T-helper 2 cell (primary cell): Measurements from ENCODE around the gene ATF4.
A peak's percentile ranks its signal among the peaks of the same experiment; 100 is the strongest.

Experiments used
- DNase-seq, 5 experiments: peaks; one replicate each; pipeline versions ENCODE4 v3.0.0 to v3.0.0-alpha.2; 2012 to 2022

The ATF4 gene

DNA sequence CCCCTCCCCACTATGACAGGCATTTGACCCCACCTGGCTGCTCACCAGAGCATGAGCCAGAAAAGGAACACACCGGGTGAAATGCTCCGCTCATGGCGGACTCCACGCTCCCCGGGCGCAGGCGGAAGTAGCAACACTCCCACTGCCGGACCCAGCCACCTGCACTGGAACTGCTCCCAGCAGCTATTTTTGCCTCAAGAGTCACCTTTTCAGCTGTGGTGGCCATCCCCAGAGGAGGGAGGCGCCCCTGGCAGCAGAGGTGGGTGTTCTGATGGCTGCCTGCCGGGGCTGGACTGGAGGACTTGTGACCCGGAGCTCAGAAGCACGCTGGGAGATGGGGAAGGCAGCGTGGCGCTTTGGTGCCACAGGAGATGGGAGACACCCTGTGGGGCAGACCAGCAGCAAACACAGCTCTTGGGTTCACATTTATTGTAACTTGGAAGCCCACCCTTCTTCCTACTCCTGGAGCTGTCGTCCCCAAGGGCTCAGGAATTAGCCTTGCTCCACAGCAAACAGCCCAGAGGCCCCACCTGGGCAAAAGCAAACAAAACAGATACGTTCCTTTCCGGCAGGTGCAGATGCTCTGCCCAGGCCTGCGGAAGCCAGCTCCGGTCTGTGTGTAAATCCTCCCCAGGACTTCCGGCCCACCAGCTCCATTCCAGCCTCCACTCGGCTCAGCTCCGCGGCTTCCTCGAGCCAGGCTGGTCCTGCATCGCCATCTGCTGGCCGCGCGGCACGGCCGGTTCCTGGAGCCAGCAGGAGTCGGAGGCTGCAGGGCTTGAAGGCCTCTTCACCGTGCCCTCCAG, 8.5 kb downstream of the ATF4 start:
- DNase-seq = peak; percentile 80 to 96 (median 87)

- no peak for DNase-seq
Measured at GRCh38 chr22:39529487-39529851, 9.1 kb downstream of the ATF4 start.

DNA sequence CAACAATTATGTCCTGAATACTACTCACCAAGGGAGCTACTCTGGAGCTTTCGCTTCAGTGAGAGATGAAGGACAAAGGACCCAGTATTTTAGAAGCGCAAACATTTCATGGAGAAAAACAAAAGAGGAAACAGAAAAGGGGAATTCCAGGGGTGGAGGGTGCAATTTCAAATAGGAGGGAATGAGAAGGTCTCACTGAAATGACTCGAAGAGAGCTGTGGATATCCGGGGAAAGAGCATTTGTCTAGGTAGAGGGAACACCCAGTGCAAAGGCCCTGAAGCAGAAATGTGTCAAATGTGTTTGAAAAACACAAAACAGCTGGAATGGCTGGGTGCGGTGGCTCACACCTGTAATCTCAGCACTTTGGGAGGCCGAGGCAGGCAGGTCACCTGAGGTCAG, 9.8 kb downstream of the ATF4 start:
- no peak for DNase-seq

DNA sequence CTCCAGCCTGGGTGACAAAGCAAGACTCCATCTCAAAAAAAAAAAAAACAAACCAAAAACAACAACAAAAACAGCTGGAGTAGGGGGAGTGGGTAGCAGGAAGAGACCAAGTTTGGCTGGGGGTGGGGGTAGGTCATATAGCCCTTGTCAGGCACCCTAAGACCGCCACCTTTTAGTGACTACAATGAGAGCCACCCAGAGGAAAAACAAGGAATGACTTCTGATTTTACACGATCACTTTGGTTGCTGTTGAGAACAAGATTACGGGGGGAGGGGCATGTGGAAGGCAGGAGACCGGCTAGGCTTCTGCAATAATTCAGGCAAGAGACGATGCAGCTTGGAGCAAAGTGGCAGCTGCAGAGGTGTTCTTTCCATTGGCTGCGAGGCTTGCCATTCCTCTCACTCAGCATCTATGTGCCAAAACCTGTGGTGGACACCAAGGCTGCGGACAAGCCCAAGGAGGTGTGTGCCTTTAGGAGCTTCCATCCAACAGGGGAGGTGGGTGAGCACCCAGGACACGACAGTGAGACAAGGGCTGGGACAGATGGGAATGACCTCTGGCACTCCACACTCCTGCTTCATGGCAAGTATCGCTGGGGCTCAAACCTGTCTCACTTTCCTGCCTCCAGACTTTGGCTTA, 10.4 kb downstream of the ATF4 start:
- peak in 1 of 5 experiments; percentile 68 for DNase-seq

DNA sequence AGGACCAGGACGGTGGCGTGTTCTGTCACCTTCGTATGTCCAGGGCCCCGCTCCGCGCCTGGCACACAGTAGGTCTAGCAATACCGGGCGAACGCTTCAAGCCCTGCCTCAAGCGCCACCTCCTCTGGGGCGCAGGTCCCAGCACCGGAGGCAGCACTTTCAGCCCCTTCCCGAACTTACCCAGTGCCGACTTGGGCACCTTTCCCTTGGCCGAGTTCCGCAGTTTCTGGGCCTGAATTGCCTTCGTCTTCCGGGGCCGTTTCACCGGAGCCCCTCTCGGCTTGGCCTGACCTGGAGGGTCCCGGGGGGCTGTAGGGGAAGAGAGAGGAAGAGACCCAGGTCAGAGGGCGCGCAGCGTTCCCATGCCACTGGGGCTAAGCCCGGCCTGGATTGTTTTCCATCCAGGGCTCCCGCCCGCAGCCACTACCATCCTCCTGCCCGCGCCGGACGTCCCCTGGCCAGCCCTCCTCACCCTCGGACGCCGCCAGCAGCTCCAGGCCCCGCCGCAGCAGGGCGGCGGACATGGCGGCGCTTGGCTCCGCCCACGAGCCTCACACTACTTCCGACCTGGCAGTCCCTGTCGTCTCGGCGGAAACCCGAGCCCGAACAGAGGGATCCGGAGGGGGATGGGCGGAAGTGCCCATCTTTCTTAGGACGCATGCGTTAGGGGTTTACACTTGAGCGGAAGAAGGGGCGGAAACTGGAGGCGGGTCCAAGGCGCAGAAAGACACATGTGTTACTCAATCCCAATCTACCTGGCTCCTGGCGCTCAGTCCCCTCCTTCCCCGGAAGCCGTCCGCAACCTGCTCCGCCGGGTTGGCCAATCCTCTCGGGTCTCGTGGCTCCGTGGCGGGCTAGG, 12.1 kb downstream of the ATF4 start, which contains the start of gene RPS19BP1:
Gene RPS19BP1 (minus strand): TSS at position 534 of the 859 bp plus-strand sequence. CDS start 10 bp downstream, at position 524.
- DNase-seq = peak; percentile 94 to 100 (median 99)

- DNase-seq = no peak
Measured at GRCh38 chr22:39534092-39534506, 13.7 kb downstream of the ATF4 start.

- peak; percentile 58 to 75 (median 72) for DNase-seq
Measured at GRCh38 chr22:39534591-39535356, 14.4 kb downstream of the ATF4 start.

- DNase-seq = no peak
Measured at GRCh38 chr22:39535357-39535725, 15.0 kb downstream of the ATF4 start.

DNA sequence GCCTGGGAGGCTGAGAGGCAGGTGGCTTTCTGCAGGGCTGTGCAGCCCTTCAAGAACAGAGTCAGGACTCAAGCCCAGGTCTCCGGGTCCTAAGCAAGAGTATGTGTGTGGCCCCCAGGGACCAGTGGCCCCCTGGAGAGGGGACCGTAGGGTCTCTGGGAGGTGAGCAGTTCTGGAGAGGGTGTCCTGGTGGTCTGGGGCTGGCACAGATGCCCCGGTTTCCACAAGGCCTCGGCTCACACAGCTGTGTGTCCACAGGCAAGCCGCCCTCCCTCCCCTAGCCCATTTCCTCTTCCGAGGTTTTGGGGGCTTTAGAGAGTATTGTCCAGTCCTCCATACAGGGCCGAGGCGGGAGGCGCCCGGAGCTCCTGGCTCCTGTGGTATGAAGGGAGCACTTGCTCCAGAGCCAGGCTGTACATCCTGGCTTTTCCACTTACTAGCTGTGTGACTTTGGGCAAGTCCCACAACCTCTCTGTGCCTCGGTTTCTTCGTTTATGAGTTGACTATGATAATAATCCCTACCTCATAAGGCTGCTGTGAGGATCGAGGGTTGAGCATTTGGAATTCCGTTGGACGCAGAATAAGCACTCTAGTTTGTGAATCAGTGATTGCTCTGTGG, 15.6 kb downstream of the ATF4 start:
- no peak for DNase-seq

- no peak for DNase-seq
Measured at GRCh38 chr22:39536711-39537110, 16.3 kb downstream of the ATF4 start.

DNA sequence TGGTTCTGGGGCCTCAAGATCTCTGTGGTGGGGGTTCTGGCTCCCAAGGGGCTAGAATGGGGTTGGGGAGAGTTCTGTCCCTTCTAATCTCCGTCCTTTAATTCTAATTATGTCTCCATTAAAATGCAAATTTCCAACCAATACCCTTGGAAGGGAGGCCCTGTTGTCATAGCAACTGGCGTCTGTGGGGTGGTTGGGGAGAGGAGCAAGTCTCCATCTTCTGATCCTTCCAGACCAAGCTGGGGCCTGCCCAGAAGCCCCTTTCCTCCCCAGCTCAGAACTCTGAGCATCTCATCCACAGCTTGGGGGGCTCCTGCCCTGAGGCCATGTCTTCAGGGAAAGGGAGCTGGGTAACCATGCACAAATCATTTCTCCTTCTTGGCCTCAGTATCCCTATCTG, 17.6 kb downstream of the ATF4 start:
- DNase-seq = no peak

- peak in 1 of 5 experiments; percentile 56 for DNase-seq
Measured at GRCh38 chr22:39543095-39543494, 22.7 kb downstream of the ATF4 start.

GRCh38 chr22:39545386-39546365, 25.3 kb downstream of the ATF4 start:
- peak; percentile 31 to 71 (median 56) for DNase-seq

DNA sequence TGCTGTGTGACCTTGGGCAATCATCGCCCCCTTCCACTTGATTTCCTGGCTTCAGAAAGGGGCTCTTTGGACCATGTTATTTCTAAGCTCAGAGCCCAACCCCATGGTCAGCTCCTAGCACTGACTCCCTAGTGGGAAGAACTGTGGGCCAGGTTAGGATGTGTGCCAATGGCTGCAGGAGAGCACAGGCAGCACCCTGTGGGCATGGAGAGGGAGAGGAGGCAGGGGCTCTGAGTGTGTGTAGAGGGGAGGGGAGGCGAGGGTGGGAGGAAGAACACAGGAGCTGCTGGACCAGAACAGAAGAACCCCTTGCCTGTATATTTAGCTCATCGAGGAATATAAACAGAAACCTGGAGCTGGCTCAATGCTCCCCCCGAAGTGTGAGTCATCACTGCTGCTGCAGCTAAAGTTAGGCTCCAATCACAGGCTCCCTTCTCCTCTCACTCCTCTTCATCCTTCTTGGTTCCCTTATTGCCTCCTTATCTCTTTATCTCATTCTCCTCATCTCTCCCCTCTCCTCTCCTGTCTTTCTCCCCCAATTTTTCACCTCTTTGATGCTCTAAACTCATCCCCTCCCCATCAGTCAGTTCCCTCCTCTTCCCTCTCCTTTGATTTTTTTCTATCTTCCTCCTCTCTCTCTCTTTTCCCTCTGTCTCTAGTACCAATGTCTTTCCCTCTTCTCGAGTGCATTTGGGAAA, 26.7 kb downstream of the ATF4 start:
- no peak for DNase-seq

DNA sequence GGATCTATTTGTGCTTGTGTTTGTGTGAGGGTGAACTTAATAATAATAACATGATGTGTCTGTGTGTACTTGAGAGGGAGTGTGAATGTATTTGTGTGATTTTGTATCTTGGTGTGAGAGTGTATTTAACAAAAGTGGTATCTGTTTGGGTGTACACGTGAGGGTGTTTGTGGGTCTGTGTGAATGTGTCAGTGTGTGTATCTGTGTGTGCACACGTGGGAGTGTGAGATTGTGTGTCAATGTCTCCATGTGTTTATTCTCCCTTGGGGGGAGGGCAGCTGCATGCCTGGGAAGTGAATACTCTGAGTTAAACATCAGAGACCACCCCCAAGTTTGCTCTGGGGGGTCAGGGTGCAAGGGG, 27.2 kb downstream of the ATF4 start:
- no peak for DNase-seq

GRCh38 chr22:39553429-39553828, 33.1 kb downstream of the ATF4 start:
- DNase-seq = no peak

DNA sequence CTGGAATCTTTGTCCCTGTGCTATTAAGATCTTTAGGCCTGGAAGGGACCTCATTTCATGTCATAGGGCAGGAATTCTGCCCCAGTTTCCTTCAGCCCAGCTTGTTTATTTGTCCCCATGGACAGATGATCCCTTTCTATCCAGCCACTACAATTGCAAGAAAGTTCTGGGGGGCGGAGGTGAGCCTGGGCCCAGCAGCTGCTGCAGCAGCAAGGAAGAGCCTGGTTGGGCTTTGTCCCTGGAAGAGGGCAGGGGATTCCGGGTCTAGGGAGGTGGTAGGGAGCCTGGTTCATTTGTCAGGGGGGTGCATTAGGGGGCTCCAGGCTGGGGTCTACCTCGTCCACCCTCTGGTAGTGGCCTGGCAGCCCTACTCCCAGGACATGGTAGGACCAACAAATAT, 33.8 kb downstream of the ATF4 start:
- no peak for DNase-seq

- peak in 3 of 5 experiments; percentile 24 to 71 (median 35) for DNase-seq
Measured at GRCh38 chr22:39556970-39557841, 36.8 kb downstream of the ATF4 start.

- DNase-seq = no peak
Measured at GRCh38 chr22:39558254-39558727, 37.9 kb downstream of the ATF4 start.
